HG03064 (cell line): ENCODE data around the gene RNF212B.
"Not testable (repeated sequence)": the region's sequence is repeated elsewhere in the genome, so short reads cannot be mapped to it uniquely, and the experiment has no call there.

Experiments used
- ATAC-seq: cut with Tn5 transposase; IDR thresholded peaks from one replicate; pipeline ENCODE4 v1.9.1; 2021; ENCODE audit warnings: low read depth; ENCODE audit not compliant: unreplicated experiment

Gene RNF212B

GRCh38 chr14:23237772-23238594, at the start of gene RNF212B:
Gene RNF212B, plus strand, starts transcription at chr14:23237936. Its CDS starts 2,410 bp downstream, at chr14:23240346.
- no peak for ATAC-seq

GRCh38 chr14:23193432-23193831, 44.3 kb upstream of the RNF212B start:
- no peak for ATAC-seq

- no peak for ATAC-seq
These were observed 42.1 kb upstream of the RNF212B start for GRCh38 chr14:23195552-23196101.

GRCh38 chr14:23196487-23196886, 41.2 kb upstream of the RNF212B start:
- ATAC-seq = not testable (repeated sequence)

GRCh38 chr14:23199141-23199540, 38.6 kb upstream of the RNF212B start:
- ATAC-seq = not testable (repeated sequence)

- ATAC-seq = no peak
These were observed 35.7 kb upstream of the RNF212B start for GRCh38 chr14:23202001-23202400.

GRCh38 chr14:23206422-23207145, 31.2 kb upstream of the RNF212B start:
- no peak for ATAC-seq

GRCh38 chr14:23207146-23207540, 30.6 kb upstream of the RNF212B start:
- ATAC-seq = no peak

GRCh38 chr14:23208324-23208723, 29.4 kb upstream of the RNF212B start:
- ATAC-seq = no peak

GRCh38 chr14:23209651-23210423, 27.9 kb upstream of the RNF212B start:
- ATAC-seq = no peak

- ATAC-seq = no peak
These were observed 22.3 kb upstream of the RNF212B start for GRCh38 chr14:23215421-23215820.

GRCh38 chr14:23217032-23218020, 20.4 kb upstream of the RNF212B start:
- no peak for ATAC-seq

GRCh38 chr14:23219075-23219474, 18.7 kb upstream of the RNF212B start:
- ATAC-seq = no peak

GRCh38 chr14:23224958-23225357, 12.8 kb upstream of the RNF212B start:
- ATAC-seq = not testable (repeated sequence)

GRCh38 chr14:23227566-23227965, 10.2 kb upstream of the RNF212B start:
- no peak for ATAC-seq

- ATAC-seq = no peak
These were observed 8.9 kb upstream of the RNF212B start for GRCh38 chr14:23228812-23229211.

- ATAC-seq = not testable (repeated sequence)
These were observed 5.4 kb upstream of the RNF212B start for GRCh38 chr14:23232241-23232808.

GRCh38 chr14:23240661-23241060, 2.9 kb downstream of the RNF212B start:
- ATAC-seq = no peak

GRCh38 chr14:23241061-23241715, 3.5 kb downstream of the RNF212B start:
- ATAC-seq = not testable (repeated sequence)
